WTC11 (cell line): Measurements from ENCODE around the gene SKI. TPM values are rescaled to one million over a fixed set of nuclear protein-coding genes. Genes with fewer than 3 reads are reported as not detected.

ENCODE experiments used
- ATAC-seq: fragments of 200-7000 bp; cut with Tn5 transposase; 2 replicates; pipeline ENCODE4 v1.10.0; 2021; ENCODE audit warnings: mild to moderate bottlenecking, moderate library complexity
- CTCF ChIA-PET: fragments of 300-600 bp; sonication (Branson Sonifier 250); formaldehyde crosslinking; loops from one replicate; lab custom pipeline; 2021; ENCODE audit warnings: antibody characterized with exemption; lab: Charles Lee
- POLR2A ChIA-PET: fragments of 350-600 bp; sonication (Branson Sonifier 250); formaldehyde crosslinking; loops from one replicate; lab custom pipeline; 2021; ENCODE audit warnings: antibody characterized with exemption; lab: Charles Lee
- DNase-seq: peaks from one replicate; pipeline ENCODE4 v3.0.0; 2021; ENCODE audit warnings: low spot score
- H3K27ac Mint-ChIP-seq: 2 replicates; pipeline ENCODE4 v1.8.0; 2021; ENCODE audit warnings: mixed read lengths
- H3K27me3 Mint-ChIP-seq: 2 replicates; pipeline ENCODE4 v1.8.0; 2021; ENCODE audit warnings: low read depth, mild to moderate bottlenecking, moderate library complexity, mixed read lengths
- H3K36me3 Mint-ChIP-seq: 2 replicates; pipeline ENCODE4 v1.8.0; 2021; ENCODE audit warnings: mixed read lengths
- H3K4me1 Mint-ChIP-seq: 2 replicates; pipeline ENCODE4 v1.8.0; 2022; ENCODE audit warnings: mixed read lengths
- H3K4me3 Mint-ChIP-seq: 2 replicates; pipeline ENCODE4 v1.8.0; 2021; ENCODE audit warnings: mild to moderate bottlenecking, moderate library complexity, mixed read lengths
- H3K9me3 Mint-ChIP-seq: 2 replicates; pipeline ENCODE4 v1.8.0; 2021; ENCODE audit warnings: mixed read lengths
- ATF1 ChIP-seq: sonication (generic); formaldehyde crosslinking; IDR thresholded peaks from 2 replicates; pipeline ENCODE4 v1.8.1; 2023; ENCODE audit warnings: mild to moderate bottlenecking, moderate library complexity, missing genetic modification reagents
- ETV6 ChIP-seq: sonication (generic); formaldehyde crosslinking; IDR thresholded peaks from 2 replicates; pipeline ENCODE4 v1.8.1; 2022; ENCODE audit warnings: mild to moderate bottlenecking, missing genetic modification reagents
- FOXP1 ChIP-seq: sonication (generic); formaldehyde crosslinking; IDR thresholded peaks from 2 replicates; pipeline ENCODE4 v1.8.0; 2022; ENCODE audit warnings: missing genetic modification reagents, mild to moderate bottlenecking, moderate library complexity, borderline replicate concordance
- GRHL2 ChIP-seq: fragments of 250-450 bp; sonication (Bioruptor Pico); IDR thresholded peaks from 2 replicates; pipeline ENCODE4 v1.8.0; 2022; ENCODE audit warnings: mild to moderate bottlenecking, moderate library complexity; ENCODE audit not compliant: insufficient replicate concordance, severe bottlenecking
- HMGXB4 ChIP-seq: sonication (generic); formaldehyde crosslinking; IDR thresholded peaks from 2 replicates; pipeline ENCODE4 v1.8.1; 2023; ENCODE audit warnings: mild to moderate bottlenecking, moderate library complexity, missing genetic modification reagents
- JAZF1 ChIP-seq: fragments of 250-450 bp; sonication (Bioruptor Pico); IDR thresholded peaks from 2 replicates; pipeline ENCODE4 v1.9.0; 2021; ENCODE audit warnings: moderate library complexity, mild to moderate bottlenecking, inconsistent platforms
- KAT7 ChIP-seq: sonication (generic); formaldehyde crosslinking; IDR thresholded peaks from 2 replicates; pipeline ENCODE4 v1.8.1; 2023; ENCODE audit warnings: missing genetic modification reagents, mild to moderate bottlenecking, borderline replicate concordance
- NFYB ChIP-seq: sonication (generic); formaldehyde crosslinking; conservative IDR thresholded peaks from 2 replicates; pipeline ENCODE4 v1.8.0; 2022; ENCODE audit warnings: low read depth, missing genetic modification reagents
- NR1H2 ChIP-seq: sonication (generic); formaldehyde crosslinking; IDR thresholded peaks from 2 replicates; pipeline ENCODE4 v1.9.0; 2021; ENCODE audit warnings: mild to moderate bottlenecking, moderate library complexity, missing genetic modification reagents
- OVOL2 ChIP-seq: fragments of 250-450 bp; sonication (Bioruptor Pico); IDR thresholded peaks from 2 replicates; pipeline ENCODE4 v1.9.0; 2021; ENCODE audit warnings: mild to moderate bottlenecking, borderline replicate concordance
- SOX15 ChIP-seq: fragments of 250-450 bp; sonication (Bioruptor Pico); IDR thresholded peaks from 2 replicates; pipeline ENCODE4 v1.9.0; 2021; ENCODE audit warnings: mild to moderate bottlenecking
- STAT6 ChIP-seq: sonication (generic); formaldehyde crosslinking; conservative IDR thresholded peaks from 2 replicates; pipeline ENCODE4 v1.8.1; 2023; ENCODE audit warnings: mild to moderate bottlenecking, low read depth, missing genetic modification reagents, moderate library complexity
- TP53 ChIP-seq: sonication (generic); formaldehyde crosslinking; IDR thresholded peaks from 2 replicates; pipeline ENCODE4 v1.8.1; 2023; ENCODE audit warnings: mild to moderate bottlenecking, missing genetic modification reagents
- ZNF219 ChIP-seq: sonication (generic); formaldehyde crosslinking; IDR thresholded peaks from 2 replicates; pipeline ENCODE4 v1.8.0; 2023; ENCODE audit warnings: missing genetic modification reagents, mild to moderate bottlenecking, borderline replicate concordance
- ZNF281 ChIP-seq: sonication (generic); formaldehyde crosslinking; IDR thresholded peaks from 2 replicates; pipeline ENCODE4 v1.8.0; 2023; ENCODE audit warnings: mild to moderate bottlenecking, missing genetic modification reagents
- ZNF416 ChIP-seq: fragments of 250-450 bp; sonication (Bioruptor Pico); IDR thresholded peaks from 2 replicates; pipeline ENCODE4 v1.9.0; 2021; ENCODE audit warnings: mild to moderate bottlenecking, inconsistent platforms
- total RNA-seq: library from RNA; stranded (reverse); gene quantifications from 3 replicates; pipeline ENCODE4 v1.2.3, GENCODE V29; 2021
- TF ChIP-seq, protein P1 (sequence below): fragments of 250-450 bp; sonication (Bioruptor Pico); IDR thresholded peaks from 2 replicates; pipeline ENCODE4 v1.8.0; 2021; ENCODE audit warnings: mild to moderate bottlenecking

SKI gene
- total RNA-seq, 1 experiment from 2014 or later: 88.6 TPM

DNA sequence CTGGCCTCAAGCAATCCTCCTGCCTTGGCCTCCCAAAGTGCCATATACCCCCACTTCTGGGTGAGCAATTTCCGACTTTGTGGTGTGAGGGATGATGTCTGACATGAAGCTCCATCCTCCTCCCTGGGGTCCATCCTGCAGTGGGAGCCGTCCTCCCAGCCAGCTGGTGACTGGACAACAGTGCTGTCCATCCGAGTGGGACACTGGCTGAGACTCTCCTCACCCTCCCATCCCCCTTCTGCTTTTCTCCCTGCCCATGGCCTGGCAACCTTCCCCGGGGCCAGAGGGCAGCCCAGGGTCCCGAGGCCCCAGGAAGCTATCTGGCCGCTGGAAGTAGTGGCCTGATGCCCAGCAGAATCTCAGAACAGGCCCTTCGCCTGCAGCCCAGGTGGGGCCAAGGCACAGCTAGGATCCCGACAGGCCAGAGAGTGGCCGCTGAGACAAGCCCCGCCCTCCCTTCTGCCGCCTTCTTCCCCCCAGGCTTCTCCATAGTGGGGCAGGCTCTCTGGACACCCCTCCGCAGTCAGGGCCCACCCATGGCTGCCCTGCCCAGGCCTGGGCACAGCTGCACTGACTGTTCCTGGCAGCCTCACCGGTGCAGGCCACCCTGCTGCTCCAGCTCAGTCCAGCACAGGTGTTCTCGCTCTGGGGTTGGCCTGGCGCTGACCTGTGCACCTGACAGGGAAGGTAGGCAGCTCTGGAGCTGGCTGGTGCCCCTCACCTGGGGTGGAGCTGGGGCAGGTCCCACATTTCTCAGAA lies 25.1 kb upstream of the SKI start (continued):
- TF ChIP-seq OVOL2 (CRISPR knock-in tag): no peak
- TF ChIP-seq, protein P1, sequence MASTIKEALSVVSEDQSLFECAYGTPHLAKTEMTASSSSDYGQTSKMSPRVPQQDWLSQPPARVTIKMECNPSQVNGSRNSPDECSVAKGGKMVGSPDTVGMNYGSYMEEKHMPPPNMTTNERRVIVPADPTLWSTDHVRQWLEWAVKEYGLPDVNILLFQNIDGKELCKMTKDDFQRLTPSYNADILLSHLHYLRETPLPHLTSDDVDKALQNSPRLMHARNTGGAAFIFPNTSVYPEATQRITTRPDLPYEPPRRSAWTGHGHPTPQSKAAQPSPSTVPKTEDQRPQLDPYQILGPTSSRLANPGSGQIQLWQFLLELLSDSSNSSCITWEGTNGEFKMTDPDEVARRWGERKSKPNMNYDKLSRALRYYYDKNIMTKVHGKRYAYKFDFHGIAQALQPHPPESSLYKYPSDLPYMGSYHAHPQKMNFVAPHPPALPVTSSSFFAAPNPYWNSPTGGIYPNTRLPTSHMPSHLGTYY (CRISPR knock-in tag): no peak
- TF ChIP-seq, all 79 proteins: peak for 0

DNA sequence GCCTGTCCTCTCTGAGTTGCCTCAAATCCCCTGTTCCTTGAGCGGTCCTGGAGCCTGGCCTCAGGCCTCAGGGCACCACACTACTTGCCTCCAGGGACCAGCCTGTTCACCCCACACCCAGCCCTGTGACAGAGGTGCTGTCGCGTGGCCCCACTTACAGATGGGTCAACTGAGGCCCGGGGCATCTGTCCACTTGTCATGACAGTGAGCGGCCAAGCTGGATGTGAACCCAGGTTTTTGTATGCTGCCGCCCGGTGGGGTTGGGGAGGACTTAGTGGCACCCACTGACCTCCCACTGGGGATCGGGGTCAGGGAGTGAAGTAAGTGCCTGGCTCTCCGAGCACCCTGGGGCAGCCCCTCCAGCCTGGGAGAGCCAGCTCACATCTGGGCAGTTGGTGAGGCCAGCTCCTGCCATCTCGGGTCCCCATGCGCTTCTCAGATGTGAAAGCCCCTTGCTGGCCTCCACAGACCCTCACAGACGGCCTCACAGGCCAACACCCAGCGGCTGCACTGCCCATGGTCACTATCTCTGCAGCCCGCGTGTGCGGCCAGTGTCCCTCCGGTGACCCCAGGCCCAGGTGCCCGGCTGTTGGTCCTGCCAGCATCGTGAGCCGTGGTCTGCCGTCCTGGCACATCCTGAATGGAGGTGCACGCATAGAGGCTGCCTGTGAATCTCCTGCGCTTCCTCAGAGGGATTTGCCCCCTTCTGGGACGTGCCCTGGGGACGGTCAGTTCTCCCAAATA lies 24.3 kb upstream of the SKI start:
- POLR2A ChIA-PET: interaction anchor here (0.5 to 1.8 kb wide), 4 partner anchors 9 to 75 kb away, joined by 3 to 6 read pairs (median 4); partner anchors contain the start of gene FAAP20
- CTCF ChIA-PET: interaction anchor here (0.9 to 4.5 kb wide), 10 partner anchors 8 to 1116 kb away, joined by 3 to 46 read pairs (median 4); partner anchors contain the start of gene FAAP20
- peaks cover 15% of the 10 kb centered on the region for H3K27me3 Mint-ChIP-seq
- H3K36me3 Mint-ChIP-seq: no peaks in the 10 kb centered on the region
- H3K27ac Mint-ChIP-seq: peak overlapping the region; percentile 49; the same call in 1 of the 2 replicates
- H3K9me3 Mint-ChIP-seq: no peaks in the 10 kb centered on the region
- peaks cover 20% of the 10 kb centered on the region for H3K4me1 Mint-ChIP-seq
- peak overlapping the region; percentile 60 for H3K4me3 Mint-ChIP-seq
- DNase-seq: no peak
- TF ChIP-seq STAT6 (CRISPR knock-in tag) (no peak), KAT7 (0 out of 2 replicates have a peak, but pooled peaks have one; percentile 7)
- ATAC-seq: no peak

GRCh38 chr1:2204415-2205190 lies 23.5 kb upstream of the SKI start:
- POLR2A ChIA-PET: interaction anchor here (0.7 to 1.8 kb wide), 6 partner anchors 9 to 102 kb away, joined by 3 to 6 read pairs (median 4); partner anchors contain the start of genes FAAP20 and SKI
- Mint-ChIP-seq H3K27ac (peak overlapping the region; percentile 49; the same call in 1 of the 2 replicates), H3K36me3 (no peaks in the 10 kb centered on the region), H3K27me3 (peaks cover 15% of the 10 kb centered on the region), H3K4me1 (peaks cover 19% of the 10 kb centered on the region), H3K9me3 (no peaks in the 10 kb centered on the region), H3K4me3 (peak overlapping the region; percentile 60)
- peak; percentile 90 for DNase-seq
- CTCF ChIA-PET: interaction anchor here (0.6 to 4.5 kb wide), 12 partner anchors 9 to 1115 kb away, joined by 3 to 46 read pairs (median 4); partner anchors contain the start of gene FAAP20
- ATAC-seq: peak; percentile 76
- TF ChIP-seq ATF1 (CRISPR knock-in tag) (no peak), SOX15 (CRISPR knock-in tag) (no peak), FOXP1 (CRISPR knock-in tag) (no peak), TP53 (CRISPR knock-in tag) (no peak), JAZF1 (CRISPR knock-in tag) (no peak), ZNF281 (no peak), NFYB (no peak), HMGXB4 (CRISPR knock-in tag) (no peak), ZNF219 (CRISPR knock-in tag) (no peak), NR1H2 (CRISPR knock-in tag) (no peak), ZNF416 (CRISPR knock-in tag) (no peak), GRHL2 (no peak), ETV6 (0 out of 2 replicates have a peak, but pooled peaks have one; percentile 13)
- TF ChIP-seq, protein P1 (CRISPR knock-in tag): no peak
